Ecto neural progenitor cell (in vitro differentiated cells): ENCODE results near the gene CHST11.

Source experiments
- DNase-seq: peaks from one replicate; pipeline ENCODE4 v3.0.0-alpha.2; 2018; ENCODE audit warnings: low spot score

The CHST11 gene

DNA sequence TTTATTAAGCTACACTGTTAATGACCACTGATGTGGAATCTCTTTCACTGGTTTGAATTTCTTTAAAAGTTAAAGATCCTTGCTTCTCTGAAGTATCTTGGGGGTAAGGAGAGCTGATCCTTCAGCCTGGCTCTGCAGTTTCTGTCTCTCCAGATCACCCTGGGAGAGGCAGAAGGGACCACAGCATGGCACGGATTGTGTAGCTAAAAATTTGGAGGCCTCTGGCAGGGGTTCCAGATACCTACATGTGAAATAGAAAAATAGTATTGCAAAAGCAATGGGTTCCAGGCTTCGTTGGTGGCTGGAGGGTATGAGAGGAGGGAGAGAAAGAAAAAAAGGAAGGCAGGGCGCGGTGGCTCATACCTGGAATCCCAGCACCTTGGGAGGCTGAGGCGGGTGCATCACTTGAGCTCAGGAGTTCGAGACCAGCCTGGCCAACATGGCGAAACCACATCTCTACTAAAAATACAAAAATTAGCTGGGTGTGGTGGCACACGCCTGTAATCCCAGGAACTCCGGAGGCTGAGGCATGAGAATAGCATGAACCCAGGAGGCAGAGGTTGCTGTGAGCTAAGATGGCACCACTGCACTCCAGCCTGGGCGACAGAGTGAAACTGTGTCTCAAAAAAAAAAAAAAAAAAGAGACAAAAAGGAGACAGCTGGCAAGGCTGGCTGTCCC, 3.4 kb downstream of the CHST11 start:
- no peak for DNase-seq

DNA sequence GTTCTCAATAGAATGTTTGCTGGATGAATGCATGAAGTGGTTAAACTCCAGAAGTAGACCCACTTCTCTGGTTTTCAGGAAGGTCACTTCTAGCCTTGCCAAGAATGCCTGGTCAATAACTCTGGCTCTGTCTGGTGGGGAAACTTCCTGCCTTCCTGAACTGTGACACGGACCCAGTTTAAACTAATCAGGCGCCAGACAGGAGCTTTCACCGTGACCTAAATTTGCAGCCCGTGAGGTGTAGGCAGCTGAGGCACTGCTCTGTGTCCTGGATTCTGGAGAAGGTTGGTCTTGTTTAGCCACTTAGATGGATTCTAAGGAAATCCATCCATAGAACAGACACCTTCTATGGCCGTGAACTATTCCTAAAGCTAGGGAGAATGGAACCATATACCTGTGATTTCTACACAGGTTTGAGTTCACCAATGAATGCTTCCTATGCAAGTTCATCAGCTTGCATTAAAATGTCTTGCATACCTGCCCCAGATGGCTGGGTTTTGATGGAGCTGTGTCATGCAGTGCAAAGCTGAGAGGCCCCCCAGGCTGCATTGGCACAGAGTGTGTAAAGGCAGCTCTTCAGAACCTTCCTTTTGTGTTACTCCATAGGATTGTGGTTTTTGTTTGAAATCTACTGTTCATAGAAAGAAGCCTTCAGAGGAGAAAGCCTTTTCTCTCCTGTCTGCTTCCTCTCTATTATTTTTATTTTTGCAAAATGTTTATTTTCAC, 4.4 kb downstream of the CHST11 start:
- DNase-seq, result no peak

GRCh38 chr12:104462325-104462724, 5.6 kb downstream of the CHST11 start:
- DNase-seq, result no peak

- no peak for DNase-seq
Measured at GRCh38 chr12:104462931-104463339, 6.2 kb downstream of the CHST11 start.

DNA sequence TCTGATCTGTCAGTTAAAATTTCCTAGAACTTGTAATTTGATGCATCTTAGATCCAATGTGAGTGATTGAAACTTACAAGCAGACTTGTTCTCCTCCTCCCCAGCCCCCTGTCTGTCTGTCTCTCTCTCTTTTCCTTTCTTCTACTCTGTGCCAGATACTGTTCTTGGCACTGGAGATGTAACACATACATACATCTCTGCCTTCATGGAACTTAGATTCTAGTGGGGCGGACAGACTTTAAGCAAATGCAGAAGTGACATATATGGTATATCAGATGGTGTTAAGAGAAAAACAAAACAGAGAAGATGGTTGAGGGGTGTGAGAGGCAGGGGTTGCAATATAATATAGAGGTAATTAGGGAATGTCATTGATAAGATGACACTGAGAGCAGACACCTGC, 6.6 kb downstream of the CHST11 start:
- no peak for DNase-seq

GRCh38 chr12:104464899-104465298, 8.2 kb downstream of the CHST11 start:
- no peak for DNase-seq

DNA sequence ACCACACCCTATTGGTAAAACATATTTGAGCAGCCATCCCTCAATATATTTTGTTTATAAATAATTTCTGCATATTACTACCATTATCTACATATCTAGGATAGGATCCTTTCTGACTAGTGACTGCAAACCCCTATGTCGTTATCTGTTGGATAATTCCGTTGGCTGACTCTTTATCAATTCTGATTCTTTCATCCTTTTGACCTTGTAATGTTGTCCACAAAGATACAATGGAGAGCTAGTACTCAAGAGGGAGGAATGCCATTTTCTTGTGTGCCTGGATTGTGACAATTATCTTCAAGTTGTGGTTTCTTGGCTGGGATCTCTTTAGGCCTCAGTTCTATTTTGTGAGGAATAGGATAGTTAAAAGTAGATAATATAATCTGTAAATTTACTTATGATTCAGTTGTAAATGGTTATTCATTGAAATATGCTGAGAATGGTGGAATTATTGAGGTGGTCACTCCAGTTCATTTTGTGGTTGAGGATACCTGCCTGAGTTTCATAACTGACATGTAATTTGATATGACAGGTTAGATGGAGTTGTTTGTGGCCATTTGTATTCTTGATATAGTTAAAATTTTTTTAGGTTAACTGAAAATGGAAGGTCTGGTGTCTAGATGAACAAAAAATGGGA, 10.1 kb downstream of the CHST11 start:
- DNase-seq, result no peak

DNA sequence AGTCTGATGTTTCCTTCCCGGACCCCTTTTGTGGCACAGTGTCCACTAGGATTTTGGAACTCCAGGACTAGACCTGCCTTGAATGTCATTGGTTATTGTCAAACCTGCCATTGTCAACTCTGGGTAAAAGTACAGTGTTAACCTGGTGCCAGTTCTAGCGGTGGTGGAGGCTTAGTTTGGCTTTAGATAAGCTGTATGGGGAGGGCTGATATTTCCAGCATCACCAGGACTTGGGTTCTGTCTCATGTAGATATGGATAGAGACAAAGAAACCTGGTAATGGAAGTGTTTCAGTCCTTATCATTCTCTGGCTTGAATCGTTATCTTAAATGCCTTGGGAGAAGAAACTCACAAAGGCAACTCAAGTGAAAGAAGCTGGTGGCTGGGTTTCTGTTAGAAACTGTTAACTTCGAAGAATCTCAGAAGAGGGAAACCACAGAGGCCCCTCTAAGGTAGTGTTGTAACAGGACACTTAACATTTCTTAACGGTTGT, 10.6 kb downstream of the CHST11 start:
- no peak for DNase-seq

DNA sequence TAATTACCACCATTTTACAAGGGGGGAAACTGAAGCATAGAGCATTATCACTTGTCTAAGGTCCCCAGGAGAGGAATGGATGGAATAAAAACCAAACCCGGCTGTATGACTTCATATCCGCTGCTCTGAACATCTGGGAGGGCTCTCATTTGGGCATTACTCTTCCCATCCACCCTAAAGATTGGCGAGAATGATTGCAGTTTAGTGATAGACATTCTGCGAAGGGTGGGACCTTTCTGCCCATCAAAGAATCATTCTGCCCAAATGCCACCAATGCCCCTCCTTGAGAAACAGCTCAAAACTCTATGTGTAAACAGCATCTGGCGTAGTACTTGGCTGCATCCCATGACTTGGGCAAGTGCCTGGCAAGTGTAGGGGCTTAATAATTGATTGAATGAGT, 11.6 kb downstream of the CHST11 start:
- DNase-seq, result no peak

DNA sequence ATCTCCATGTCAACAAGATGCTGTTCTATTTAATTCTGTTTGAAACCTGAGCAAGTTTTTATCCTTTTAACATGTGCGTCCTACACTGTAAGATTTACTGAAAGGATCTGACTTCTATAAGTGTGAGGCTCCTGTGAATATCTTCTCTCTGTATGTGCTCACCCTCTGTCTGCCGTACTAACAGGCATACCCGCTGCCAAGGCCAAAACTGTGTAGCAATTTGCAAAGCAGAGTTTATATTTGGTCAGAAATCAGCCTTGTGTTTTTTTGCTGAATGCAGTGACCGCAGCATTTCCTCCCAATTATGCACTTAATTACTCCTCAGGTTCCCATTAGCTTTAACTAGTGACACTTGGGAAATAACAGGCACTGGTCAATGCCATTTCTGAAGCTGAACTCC, 12.3 kb downstream of the CHST11 start:
- no peak for DNase-seq

DNA sequence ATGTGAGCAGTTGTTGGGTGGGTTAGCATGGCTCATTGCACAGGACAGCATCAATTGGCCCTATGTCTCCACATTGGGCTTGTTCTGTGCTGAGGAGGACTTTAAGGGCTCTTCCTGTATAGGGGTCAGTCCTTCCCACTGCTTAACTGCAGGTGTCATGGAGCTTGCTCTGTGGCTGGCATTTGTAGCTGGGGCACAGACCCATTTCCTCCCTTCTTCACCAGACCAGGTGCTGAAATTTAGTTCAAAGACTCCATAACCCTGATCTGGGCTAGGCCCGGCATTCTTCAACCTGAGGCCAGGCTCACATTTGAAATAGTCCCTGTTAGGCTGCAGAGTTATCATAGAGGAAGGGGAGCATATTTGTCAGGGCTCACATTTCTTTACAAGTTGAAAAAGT, 12.8 kb downstream of the CHST11 start:
- DNase-seq, result no peak

DNA sequence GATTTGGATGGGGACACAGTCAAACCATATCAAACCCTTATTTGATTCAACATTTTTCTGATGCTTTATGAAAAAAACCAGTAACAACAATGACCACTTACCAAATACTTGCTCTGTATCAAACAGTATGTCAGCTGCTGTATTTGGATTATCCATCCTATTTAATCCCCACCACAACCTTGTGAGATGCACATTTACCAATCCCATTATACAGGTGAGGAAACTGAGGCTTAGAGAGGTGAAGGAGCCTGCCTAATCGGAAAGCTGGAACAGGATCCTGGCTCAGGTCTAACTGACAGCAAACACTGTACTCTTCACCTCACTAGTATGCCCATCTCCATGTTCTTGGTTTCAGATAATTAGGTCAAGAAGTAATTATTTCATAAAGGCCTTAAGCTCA, 13.8 kb downstream of the CHST11 start:
- no peak for DNase-seq

DNA sequence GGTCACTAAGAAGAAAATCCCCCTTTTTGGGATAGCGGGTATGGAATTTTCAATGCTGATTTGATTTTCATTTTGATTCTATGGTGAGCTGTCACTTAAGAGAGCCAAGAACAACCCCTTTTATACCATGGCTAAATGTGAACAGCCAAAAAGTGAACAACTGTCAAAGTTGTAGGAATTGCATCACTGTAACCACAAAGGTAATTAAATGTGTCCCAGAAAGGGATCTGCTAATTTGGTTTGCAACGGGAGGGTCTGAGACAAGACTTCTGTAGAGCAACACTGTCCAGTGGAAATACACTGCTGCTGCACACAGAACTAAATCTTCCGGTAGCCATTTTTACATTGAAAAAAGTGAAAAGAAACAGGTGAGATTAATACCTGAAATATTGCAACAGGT, 14.6 kb downstream of the CHST11 start:
- DNase-seq, result no peak

GRCh38 chr12:104472748-104473147, 16.0 kb downstream of the CHST11 start:
- DNase-seq, result no peak

DNA sequence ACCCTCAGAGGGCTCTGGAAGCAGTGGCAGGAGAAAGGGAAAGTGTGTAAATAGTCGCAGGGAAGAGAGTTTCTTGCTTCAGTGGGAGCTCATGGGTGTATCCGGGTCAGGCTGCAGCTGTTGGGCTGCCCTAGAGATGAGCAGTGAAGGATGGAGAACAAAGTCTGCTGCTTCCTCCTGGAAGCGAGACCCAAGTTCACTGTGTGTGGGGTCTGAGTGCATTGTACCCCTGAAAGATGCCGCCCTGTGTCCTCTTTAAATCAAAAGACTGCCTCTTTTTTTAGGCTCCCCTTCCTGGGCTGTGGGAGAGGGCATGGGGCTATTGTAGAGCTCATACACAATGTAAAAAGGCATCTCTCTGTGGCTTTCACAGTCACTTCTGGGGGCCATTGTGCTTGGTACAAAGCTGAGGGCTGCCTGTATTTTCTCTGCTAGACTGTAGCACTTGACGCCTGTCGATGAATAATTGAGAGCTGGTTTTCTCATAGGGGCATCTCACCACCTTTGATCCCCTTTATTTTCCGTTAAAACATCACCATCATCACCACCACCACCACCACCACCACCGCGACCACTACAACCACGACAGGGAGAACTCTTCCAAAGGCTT, 16.7 kb downstream of the CHST11 start:
- no peak for DNase-seq

- no peak for DNase-seq
Measured at GRCh38 chr12:104475271-104475670, 18.5 kb downstream of the CHST11 start.

DNA sequence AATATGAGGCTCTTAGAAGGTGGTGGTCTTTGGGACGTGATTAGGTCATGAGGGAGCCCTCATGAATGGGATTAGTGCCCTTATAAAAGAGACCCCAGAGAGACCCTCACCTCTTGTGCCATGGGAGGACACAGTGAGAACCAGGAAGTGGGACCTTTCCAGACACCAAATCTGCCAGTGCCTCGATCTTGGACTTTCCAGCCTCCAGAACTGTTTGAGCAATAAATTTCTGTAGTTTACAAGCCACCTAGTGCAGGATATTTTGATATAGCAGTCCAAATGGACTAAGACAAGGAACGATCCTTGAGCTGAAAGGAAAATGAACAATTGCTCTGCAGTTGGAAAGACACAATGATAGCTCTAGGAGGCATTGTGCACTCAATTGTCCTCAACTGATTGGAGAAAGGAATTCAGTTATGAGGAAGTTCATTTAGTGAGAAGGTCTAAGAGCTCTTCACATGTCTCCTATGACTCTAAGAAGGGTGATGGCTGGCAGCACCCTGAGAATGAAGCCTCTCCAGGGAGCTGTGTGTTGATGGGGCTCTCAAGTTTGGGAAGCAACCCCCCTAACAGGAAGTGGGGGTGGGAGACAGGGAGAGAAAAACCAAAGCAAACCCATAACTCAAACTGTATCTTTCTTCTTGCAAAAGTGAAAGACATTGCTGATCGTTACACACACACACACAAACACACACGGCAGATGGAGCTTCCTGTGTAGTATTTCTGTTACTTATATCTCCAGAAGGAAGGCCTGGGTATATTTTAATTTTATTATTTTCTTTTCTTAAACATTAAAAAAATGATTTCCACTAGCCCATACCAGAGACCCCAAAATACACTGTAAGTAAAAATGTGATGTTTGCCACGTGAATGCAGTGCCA, 21.0 kb downstream of the CHST11 start:
- no peak for DNase-seq

- no peak for DNase-seq
Measured at GRCh38 chr12:104478396-104479122, 21.8 kb downstream of the CHST11 start.

GRCh38 chr12:104479123-104479662, 22.4 kb downstream of the CHST11 start:
- no peak for DNase-seq

DNA sequence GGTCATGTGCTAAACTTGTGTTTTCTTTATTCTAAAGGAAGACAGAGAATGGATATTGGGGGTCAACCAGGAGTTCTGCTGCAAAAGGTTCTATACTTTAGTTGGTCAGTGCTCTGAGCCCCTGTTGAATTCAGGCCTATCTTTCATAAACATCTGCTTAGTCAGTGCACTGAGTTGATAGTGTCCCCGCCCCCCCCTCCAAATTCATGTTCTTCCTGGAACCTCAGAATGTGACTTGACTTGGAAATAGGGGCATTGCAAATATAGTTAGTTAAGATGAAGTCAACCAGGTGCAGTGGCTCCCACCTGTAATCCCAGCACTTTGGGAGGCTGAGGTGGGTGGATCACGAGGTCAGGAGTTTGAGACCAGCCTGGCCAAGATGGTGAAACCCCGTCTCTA, 23.3 kb downstream of the CHST11 start:
- no peak for DNase-seq
